CD4-positive, alpha-beta T cell treated with Interleukin-10 for 1 hour (primary cell): ENCODE data around the gene ARHGEF16.

ENCODE experiments used
- DNase-seq: peaks from one replicate; pipeline ENCODE4 v3.0.0-alpha.2; 2020

The ARHGEF16 gene

DNA sequence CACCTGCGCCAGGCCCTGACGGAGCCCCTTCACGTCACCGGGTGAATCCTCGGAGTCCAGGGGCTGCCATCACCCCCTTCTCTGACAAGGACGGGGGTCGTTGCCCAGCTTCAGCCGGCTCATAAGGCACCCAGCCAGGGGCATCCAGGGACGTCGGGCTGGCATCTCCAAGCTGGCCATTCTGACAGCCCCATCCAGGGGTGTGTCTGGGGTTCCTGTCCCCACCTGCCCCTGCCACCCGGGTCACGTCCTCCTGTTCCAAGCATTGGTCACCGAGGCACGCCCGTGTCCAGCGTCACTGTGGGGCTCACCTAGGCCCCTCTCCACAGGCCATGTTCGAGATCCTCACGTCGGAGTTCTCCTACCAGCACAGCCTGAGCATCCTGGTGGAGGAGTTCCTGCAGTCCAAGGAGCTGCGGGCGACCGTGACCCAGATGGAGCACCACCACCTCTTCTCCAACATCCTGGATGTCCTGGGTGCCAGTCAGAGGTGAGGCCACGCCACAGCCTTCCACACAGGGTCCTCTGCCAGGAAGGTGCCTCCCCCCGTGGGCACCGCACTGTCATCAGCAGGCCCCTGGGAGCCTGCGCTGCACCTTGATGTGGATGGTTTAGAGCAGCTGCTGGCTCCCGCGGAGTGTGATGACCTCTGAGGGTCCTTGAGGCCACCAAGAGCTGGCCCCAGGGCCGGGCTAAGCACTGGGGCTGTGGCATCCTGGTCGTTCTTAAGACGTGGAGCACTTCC is 14.8 kb downstream of the ARHGEF16 start:
- DNase-seq, result no peak

DNA sequence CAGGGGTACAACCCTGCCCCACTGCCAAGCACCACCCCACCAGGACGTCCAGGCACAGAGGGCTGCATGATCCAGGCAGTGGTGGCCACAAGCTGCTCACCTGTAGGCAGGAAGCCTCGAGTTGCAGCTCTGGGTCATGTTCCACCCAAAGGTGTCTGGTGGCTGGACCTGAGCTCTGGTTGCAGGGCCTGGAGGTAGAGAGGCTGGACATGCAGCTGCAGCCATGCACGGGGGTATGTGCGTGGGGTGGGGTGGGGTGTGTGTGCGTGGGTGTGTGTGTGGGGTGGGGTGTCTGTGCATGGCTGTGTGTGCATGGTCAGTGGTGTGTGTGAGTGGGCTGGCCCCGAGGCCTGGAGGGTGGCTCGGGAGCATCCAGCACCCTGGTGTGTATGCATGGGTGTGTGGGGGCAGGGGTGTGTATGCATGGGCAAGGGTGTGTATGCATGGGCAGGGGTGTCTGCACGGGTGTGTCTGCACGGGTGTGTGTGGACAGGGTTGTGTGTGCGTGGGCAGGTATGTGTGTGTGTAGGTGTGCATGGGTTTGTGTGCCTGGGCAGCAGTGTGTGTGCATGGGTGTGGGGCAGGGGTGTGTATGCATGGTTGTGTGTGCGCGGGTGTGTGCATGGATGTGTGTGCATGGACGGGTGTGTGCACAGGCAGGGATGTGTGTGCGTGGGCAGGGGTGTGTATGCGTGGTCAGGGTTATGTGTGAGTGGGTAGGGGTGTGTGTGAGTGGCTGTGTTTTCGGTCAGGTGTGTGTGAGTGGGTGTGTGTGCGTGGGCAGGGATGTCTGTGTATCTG is 15.6 kb downstream of the ARHGEF16 start:
- DNase-seq, result no peak

DNA sequence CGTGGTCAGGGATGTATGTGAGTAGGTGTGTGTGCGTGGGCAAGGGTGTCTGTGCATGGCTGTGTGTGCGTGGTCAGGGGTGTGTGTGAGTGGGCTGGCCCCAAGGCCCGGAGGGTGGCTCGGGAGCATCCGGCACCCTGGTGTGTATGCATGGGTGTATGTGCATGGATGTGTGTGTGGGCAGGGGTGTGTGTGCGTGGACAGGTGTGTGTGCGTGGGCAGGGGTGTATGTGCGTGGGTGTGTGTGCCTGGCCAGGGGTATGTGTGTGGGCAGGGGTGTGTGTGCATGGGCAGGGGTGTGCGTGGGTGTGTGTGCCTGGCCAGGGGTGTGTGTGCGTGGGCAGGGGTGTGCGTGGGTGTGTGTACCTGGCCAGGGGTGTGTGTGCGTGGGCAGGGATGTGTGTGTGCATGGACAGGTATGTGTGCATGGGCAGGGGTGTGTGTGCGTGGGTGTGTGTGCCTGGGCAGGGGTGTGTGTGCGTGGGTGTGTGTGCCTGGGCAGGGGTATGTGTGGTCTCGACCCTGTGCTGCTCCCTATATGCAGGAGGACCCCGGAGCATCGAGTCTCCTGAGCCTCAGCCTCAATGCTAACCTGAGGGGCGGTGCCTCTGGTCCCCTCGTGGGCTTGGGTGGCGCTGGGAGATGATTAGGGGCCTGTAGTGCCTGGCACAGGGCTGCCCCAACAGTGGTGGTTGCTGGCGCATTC is 16.3 kb downstream of the ARHGEF16 start:
- no peak for DNase-seq

DNA sequence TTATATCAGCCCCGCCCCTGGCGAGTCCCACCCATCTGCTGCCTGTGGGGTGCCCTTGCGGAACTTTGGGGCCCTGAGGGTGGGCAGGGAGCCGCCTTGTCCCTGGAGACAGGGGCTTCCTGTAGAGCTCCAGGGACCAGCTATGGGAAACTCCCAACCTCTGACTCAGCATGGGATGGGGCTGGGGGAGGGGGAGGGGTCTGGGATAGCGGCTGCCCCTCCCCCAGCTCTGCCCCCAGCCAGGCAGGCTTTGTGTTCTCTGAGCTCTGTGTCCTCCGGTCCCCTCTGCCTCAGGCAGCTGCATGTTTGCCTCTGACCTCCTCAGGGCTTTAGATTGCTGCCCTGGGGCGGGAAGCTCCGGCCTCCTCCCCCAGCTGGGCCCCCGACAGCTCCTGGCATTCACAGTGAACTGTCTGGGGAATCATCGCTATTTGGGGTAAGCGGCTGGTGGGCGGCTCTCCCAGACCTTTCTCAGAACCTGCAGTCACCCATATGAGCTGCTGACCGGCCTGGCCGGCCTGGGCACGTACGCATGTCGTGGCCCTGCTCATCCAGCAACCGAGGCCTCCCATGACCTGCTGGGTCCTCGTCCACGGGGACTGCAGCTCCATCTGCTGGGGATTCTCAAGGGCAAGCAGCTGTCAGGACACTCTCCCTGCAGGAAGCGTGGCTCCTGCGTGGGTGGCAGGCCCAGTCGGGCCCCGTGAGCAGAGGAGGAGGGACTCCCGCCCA is 17.1 kb downstream of the ARHGEF16 start:
- no peak for DNase-seq

DNA sequence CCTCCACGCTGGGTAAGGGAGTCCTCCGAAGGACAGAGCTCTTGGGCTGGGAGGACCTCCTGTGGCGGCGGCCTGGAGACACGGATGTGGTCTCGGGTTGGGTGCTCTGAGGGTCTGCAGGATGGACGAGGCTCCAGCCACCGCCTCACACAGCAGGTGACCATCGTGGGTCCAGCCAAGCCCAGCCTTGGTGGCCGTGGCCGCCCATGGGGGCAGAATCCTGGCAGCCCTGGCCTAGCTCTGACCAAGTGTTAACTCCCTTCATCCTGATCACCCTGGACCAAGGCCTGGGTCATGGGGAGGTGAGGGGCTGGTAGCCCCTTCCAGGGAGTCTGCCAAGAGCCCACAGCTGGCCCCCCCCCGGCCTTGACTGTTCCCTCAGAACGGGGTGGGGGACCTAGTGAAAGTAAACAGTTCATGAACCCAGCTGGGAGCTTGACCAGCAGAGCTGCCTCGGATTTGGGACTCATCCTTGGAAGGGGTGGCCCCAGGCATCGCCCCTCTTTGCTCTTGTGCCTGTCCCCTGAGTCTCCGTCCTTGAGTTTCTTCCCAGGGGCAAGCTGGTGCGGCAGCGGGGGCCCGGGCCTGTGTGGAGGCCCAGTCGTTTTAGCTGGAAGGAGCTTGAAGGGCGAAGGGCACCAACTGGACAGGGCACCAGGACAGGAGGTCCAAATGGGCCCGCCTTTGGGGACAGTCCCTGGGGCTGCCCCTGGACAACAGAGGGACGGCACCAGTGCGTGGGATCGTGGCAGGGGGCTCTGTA is 17.8 kb downstream of the ARHGEF16 start:
- no peak for DNase-seq

DNA sequence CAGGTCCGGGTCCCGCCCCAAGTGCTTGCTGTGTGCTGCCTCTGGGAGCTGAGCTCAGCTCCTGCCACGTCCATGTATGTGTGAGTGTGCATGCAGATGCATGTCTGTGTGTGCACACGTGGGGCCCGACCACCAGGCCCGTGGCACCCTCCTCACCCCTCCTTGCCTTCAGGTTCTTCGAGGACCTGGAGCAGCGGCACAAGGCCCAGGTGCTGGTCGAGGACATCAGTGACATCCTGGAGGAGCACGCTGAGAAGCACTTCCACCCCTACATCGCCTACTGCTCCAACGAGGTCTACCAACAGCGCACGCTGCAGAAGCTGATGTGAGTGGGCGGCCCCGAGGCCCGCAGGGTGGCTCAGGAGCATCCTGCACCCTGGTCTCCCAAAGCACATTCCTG is 18.4 kb downstream of the ARHGEF16 start:
- DNase-seq, result no peak

DNA sequence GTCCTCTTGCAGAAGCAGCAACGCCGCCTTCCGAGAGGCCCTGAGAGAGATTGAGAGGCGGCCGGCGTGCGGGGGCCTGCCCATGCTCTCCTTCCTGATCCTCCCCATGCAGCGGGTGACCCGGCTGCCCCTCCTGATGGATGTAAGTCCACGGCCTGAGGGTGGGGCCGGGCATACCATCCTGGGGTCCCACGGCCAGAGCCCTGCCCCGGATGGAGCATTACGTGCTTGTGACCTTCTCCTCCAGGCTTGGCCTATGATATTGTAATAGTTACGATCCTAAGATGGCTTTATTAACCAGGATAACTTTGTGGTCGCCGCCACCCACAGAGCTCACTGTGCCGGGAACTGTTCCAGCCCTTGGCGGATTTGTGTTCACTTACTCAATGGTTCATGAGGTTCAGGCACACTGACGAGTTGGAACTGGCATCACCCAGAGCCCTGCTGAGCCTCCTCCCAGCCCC is 18.9 kb downstream of the ARHGEF16 start:
- no peak for DNase-seq

DNA sequence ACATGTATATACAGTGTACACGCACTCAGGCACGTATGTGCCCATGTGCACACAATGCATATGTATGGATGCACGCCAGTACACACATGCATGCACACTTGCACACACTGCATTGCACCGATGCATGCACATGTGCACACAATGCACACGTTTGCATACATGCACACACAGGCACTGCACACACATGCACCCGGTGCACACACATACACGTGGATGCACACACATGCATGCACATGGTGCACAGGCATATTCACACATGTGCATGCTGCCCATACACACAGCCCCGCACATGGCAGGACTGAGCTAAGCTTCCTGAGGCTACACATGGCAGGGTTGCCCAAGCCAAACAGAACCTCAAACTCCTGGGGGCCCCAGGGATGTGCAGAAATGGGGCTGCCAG is 19.6 kb downstream of the ARHGEF16 start:
- DNase-seq, result no peak

DNA sequence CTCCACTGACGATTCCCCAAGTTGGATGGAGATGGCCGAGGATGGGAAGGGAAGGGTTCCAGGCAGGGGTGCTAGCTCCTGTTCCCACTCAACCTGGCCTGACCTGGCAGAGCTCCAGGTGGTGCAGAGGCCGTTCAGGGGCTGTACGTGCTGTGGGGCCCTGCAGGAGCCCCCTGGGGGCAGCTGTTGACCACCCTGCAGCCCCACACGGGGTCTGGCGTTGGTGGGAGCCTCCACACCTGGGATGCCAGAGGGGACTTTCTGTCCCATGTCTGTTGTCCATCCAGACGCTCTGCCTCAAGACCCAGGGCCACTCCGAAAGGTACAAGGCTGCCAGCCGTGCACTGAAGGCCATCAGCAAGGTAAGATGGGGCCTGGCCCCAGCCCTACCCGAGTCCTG is 20.0 kb downstream of the ARHGEF16 start:
- no peak for DNase-seq

DNA sequence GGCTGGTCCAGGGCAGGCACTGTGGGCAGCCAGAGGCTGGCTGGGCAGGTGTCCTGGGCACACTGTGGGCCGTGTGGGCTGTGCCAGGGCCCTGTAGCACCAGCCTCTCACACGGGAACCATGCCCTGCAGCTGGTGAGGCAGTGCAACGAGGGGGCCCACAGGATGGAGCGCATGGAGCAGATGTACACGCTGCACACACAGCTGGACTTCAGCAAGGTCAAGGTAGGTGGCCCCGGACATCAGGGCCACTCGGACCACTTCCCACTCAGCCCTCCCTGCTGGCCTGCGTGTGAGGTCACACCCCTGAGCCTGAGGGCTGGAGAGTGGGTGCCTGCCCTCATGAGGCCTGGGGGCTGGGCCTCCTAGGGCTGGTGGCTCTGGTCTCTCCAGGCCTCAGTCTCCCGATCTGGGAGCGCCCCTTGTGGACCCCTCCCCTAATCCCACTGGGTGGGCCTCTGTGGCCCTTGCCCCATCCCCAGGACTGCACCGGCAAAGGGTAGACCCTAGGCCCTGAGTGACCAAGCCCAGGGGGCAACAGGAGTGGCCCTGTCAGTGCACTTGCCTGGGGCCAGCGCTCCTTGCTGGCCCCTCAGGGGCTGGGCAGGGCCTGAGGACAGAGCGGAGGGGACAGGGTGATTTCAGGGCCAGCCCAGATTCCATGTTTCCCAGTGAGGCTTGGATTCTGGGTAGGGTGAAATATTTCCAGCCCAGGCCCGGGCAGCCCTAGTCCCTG is 21.5 kb downstream of the ARHGEF16 start:
- no peak for DNase-seq

DNA sequence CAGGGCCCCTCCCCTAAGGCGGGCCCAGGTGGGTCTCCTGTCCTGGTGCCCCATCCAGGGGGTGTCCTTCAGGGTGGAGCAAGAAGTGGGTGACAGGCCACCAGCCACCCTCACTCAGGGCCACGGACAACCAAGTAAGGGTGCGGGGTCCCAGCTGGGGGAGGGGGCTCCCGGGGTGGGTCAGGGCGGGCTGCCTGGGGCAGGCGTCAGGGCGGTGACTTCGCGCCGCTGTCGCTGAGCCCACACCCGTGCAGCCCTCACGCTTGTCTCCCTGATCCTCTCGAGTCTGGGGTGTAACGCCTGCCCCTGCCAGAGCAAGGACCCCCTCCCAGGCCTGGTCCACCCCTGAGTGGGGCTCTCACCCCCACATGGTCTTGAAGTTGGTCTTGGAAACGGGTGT is 22.2 kb downstream of the ARHGEF16 start:
- DNase-seq, result no peak

DNA sequence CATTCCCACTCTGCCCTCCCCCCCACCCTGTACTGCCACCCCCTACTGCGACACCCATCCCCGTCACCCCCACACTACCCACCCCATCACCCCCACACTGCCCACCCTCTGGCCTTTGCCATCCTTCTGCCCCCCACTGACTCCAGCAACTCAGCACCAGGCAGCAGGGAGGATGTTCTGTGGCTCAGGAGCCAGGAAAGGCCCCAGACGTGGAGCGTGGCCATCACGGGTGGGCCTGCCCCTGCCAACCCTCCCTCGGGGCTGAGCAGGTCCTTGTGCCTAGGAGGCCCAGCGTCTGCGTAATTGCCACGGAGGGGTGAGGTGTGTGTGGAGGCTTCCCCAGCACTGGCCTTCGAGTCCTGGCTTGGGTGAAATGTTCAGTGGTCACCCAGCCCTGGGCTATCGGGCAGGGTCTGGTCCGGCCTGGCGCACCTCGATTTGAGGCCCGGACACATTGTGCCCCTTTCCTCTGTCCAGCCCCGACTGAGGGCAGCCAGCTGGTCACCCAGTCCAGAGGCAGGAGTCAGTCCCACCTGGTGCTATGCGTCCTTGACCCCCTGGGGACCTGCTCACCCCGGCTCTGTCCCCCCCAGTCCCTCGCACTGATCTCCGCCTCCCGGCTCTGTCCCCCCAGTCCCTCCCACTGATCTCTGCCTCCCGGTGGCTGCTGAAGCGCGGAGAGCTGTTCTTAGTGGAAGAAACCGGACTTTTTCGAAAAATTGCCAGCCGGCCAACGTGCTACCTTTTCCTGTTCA is 23.0 kb downstream of the ARHGEF16 start:
- DNase-seq, result no peak

DNA sequence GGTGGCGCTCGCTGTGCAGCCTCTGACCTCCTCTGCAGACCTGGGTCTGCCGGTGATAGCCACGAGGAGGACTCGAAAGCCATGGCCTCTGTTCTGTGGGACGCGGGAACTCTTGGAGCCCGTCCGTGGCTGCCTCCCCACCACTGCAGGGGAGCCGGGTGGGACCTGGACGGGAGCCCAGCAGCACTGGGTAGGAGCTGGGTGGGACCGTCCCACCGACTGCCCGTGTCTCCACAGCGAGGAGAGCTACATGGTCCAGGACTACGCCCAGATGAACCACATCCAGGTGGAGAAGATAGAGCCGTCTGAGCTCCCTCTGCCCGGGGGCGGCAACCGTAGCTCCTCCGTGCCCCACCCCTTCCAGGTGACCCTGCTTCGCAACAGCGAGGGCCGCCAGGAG is 23.7 kb downstream of the ARHGEF16 start:
- DNase-seq, result no peak

DNA sequence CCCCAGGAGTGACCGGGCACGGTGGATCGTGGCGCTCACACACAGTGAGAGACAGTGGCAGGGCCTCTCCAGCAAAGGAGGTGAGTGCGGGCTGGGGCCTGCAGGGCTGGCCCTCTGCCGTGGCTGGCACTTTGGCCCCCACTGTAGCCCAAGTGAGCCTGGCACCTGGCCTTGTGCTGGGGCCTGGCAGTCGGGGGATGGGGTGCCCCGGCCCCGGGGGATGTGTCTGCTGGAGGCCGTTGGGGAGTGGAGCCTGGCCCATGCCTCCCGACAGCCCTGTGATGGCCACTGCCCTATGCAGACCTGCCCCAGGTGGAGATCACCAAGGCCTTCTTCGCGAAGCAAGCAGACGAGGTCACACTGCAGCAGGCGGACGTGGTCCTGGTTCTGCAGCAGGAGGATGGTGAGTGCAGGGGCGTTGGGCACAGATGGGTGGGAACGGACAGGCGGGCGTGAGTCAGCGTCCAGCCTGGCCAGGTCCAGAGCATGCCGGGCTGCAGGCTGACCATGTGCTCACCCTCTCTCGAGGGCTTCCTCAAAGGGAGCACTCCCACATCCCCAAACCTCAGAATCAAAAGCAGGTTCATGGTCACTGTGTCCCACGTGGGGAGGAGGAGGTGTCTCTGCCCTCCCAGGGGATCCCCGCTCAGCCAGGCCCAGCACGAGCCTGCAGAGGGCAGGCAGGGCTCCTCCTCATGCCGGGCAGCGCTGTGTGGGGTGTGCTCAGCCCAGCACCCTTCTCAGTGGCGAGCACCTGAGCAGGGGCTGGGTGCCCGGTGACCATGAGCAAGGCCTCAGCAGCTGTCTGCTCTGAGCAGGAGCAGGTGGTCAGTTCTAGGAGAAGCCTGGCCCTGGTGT is 25.3 kb downstream of the ARHGEF16 start:
- no peak for DNase-seq

DNA sequence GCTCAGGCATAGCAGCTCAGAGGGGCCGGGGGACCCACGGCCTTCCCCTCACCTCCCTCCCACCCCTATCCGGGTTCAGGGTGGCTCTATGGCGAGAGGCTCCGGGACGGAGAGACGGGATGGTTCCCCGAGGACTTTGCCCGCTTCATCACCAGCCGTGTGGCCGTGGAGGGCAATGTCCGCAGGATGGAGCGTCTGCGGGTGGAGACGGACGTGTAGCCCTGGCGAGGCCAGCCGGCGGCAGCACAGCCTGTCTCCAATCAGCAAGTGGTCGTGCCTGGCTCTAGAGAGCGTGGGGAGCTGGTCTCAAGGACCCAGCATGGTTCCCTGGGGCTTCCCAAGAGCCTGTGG is 25.9 kb downstream of the ARHGEF16 start:
- DNase-seq, result no peak

DNA sequence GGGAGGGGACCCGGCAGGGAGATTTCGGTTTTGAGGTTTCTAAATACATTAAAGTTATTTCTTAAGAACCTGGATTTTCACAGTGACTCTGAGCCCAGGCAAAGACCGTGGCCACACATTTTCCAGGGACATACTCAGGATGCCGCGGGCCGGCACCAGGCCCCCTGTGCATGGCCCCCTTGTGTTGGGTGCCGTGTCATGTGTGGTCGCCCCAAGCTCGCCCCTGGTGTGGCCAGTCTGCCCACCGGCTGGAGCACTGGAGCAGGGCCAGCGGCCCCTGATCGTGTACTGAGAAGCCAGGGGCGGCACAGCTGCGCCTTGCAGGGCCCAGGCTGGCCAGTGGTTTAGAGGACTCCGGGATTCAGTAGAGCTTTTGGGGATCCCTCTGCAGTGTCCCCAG is 26.6 kb downstream of the ARHGEF16 start:
- DNase-seq, result no peak

DNA sequence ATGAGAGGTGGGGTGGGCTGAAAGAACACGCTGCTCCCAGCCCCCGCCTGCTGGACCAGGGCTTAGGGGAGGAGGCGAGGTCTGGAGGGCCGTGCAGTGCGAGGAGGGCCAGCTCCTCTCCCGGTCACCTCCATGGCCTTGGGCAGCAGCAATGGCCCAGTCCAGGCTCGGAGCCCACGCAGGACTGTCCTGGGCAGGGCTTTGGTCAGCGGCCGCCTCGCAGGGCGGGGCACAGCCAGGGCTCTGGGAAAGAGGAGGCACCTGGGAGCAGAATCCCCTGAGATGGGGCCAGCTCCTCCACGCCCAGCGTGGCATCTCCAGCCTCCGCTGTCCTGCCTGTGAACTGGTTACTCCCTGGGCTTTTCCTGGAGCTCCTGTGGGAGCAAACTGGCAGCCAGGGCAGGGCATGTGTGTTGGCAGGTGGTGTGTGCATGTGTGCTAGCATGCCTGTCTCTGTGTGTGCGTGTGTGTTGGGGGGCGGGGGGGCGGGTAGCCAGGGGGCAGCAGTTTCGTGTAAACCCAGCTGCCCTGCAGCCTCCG is 27.4 kb downstream of the ARHGEF16 start:
- no peak for DNase-seq

DNA sequence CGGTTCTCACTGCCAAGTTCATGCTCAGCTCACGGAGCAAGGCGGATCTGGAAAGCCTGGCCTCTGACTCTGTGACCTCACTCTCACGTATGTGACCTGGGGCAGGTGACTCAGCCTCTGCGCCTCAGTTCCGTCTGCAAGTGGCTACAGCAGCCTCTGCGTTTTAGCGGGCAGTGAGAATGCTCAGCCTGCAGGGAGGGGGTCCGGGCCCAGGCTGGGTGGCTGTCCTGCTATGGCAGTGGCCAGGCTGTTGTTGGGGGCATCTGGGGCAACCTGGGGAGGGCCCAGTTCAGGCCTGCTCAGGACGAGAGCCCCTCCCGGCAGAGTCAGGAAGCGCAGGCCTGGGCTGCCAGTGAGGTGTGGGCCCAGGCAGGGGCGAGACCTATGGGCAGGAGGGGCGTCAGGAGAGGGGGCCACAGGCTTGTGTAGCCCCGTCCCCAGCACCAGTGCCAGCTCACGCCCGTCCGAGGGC is 27.9 kb downstream of the ARHGEF16 start:
- DNase-seq, result no peak

DNA sequence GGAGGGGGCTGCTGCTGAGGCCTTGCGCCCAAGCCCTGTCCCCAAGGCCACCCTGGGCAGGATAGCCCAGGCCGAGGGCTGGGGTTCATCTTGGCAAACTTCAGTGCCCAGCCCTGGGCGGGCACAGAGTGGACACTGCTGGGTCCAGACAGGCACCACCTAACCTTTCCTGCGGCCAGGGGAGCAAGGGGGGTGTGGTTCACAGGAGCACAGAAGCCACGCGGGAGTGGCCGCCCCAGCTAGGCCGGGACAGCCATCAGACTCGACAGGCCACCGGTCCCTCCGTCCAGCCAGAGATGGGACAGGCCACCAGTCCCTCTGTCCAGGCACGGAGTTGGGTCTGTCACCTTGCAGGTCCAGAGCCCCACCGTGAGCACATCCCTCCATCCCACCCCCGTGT is 28.9 kb downstream of the ARHGEF16 start:
- no peak for DNase-seq
